CD4-positive, alpha-beta T cell treated with Interleukin-2 at 100 ng/mL for 4 hours (primary cell): Measurements from ENCODE around the gene ST7L.
"Not testable (repeated sequence)": the region's sequence is repeated elsewhere in the genome, so short reads cannot be mapped to it uniquely, and the experiment has no call there.

Experiments
- DNase-seq: peaks from one replicate; pipeline ENCODE4 v3.0.0-alpha.2; 2020; ENCODE audit warnings: low spot score

ST7L gene

GRCh38 chr1:112492076-112492475 is 126.9 kb downstream of the ST7L start:
- DNase-seq = no peak

GRCh38 chr1:112488141-112488540 is 130.8 kb downstream of the ST7L start:
- DNase-seq = no peak

GRCh38 chr1:112487686-112488085 is 131.3 kb downstream of the ST7L start:
- not testable (repeated sequence) for DNase-seq

- not testable (repeated sequence) for DNase-seq
Measured at GRCh38 chr1:112486063-112486462, 132.9 kb downstream of the ST7L start.

- DNase-seq = no peak
Measured at GRCh38 chr1:112478314-112478713, 140.6 kb downstream of the ST7L start.

- no peak for DNase-seq
Measured at GRCh38 chr1:112477550-112477949, 141.4 kb downstream of the ST7L start.
